ENCODE data around the gene TTF1.

TTF1 gene

GRCh38 chr9:132426639-132427414 is 20.2 kb upstream of the TTF1 start:
- H3K4me2 ChIP-seq (ENCODE audit: low read depth, low read length, poor library complexity, severe bottlenecking), result no peak overlapping the region

DNA sequence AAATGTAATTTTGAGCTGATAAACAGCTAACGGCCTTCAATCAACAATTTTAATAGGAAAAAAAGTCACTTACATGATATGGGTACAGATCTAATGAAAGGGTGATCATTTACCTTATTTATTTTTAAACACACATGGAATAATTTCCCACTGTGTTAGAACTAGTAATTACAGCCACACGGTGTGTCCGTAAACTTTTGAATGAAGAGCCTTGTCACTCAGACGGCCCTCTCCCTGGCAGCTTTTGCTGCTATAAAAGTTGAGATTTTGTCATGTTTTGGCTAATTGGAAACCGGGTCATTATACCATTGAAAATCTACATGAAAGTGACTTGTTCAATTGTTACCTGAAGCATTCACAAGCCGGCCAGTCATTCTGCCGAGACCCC is 19.0 kb upstream of the TTF1 start:
- TF ChIP-seq EZH2phosphoT487 (IDR thresholded peaks at IDR 0.05; ENCODE audit: borderline replicate concordance), result no peak
- no peak for TF ChIP-seq CTCF (conservative IDR thresholded peaks at IDR 0.05; ENCODE audit: low read length)
- no peak overlapping the region for H3K4me3 ChIP-seq (ENCODE audit: low read length, poor library complexity, severe bottlenecking)
- H2AFZ ChIP-seq (ENCODE audit: low read length), result no peak overlapping the region
- H3K4me1 ChIP-seq (ENCODE audit: insufficient read depth, low read length, poor library complexity, severe bottlenecking), result no peaks in the 10 kb centered on the region
- no peak overlapping the region for H3K9ac ChIP-seq (ENCODE audit: low read depth, low read length, poor library complexity, severe bottlenecking)
- no peaks in the 10 kb centered on the region for H3K9me2 ChIP-seq (replicated peaks; ENCODE audit: low read depth, low read length)
- H3K79me2 ChIP-seq (ENCODE audit: insufficient read depth, low read length), result no peaks in the 10 kb centered on the region
- no peaks in the 10 kb centered on the region for H3K36me3 ChIP-seq (ENCODE audit: insufficient read depth, low read length)
- no peaks in the 10 kb centered on the region for H3K27me3 ChIP-seq (ENCODE audit: insufficient read depth, low read length, poor library complexity, severe bottlenecking)
- no peaks in the 10 kb centered on the region for H3F3A ChIP-seq (ENCODE audit: low read depth)
- H3K4me2 ChIP-seq (ENCODE audit: low read depth, low read length, poor library complexity, severe bottlenecking), result no peak overlapping the region
- H4K20me1 ChIP-seq (ENCODE audit: insufficient read depth, low read length, poor library complexity, severe bottlenecking), result no peaks in the 10 kb centered on the region
- H3K9me3 ChIP-seq (ENCODE audit: insufficient read depth, low read depth, low read length), result no peaks in the 10 kb centered on the region

More at GRCh38 chr9:132426639-132427414, 20.2 kb upstream of the TTF1 start:
- Histone ChIP-seq H3K9ac (ENCODE audit: low read depth, low read length, poor library complexity, severe bottlenecking) (no peak overlapping the region), H3K36me3 (ENCODE audit: insufficient read depth, low read length) (no peaks in the 10 kb centered on the region), H3K4me1 (ENCODE audit: insufficient read depth, low read length, poor library complexity, severe bottlenecking) (no peaks in the 10 kb centered on the region), H3K9me3 (ENCODE audit: insufficient read depth, low read depth, low read length) (no peaks in the 10 kb centered on the region), H3K4me3 (ENCODE audit: low read length, poor library complexity, severe bottlenecking) (no peak overlapping the region), H2AFZ (ENCODE audit: low read length) (no peak overlapping the region), H4K20me1 (ENCODE audit: insufficient read depth, low read length, poor library complexity, severe bottlenecking) (no peaks in the 10 kb centered on the region), H3F3A (ENCODE audit: low read depth) (no peaks in the 10 kb centered on the region), H3K27me3 (ENCODE audit: insufficient read depth, low read length, poor library complexity, severe bottlenecking) (no peaks in the 10 kb centered on the region), H3K79me2 (ENCODE audit: insufficient read depth, low read length) (no peaks in the 10 kb centered on the region), H3K9me2 (replicated peaks; ENCODE audit: low read depth, low read length) (no peaks in the 10 kb centered on the region)
- TF ChIP-seq CTCF (conservative IDR thresholded peaks at IDR 0.05; ENCODE audit: low read length) (no peak), EZH2phosphoT487 (IDR thresholded peaks at IDR 0.05; ENCODE audit: borderline replicate concordance) (no peak)

DNA sequence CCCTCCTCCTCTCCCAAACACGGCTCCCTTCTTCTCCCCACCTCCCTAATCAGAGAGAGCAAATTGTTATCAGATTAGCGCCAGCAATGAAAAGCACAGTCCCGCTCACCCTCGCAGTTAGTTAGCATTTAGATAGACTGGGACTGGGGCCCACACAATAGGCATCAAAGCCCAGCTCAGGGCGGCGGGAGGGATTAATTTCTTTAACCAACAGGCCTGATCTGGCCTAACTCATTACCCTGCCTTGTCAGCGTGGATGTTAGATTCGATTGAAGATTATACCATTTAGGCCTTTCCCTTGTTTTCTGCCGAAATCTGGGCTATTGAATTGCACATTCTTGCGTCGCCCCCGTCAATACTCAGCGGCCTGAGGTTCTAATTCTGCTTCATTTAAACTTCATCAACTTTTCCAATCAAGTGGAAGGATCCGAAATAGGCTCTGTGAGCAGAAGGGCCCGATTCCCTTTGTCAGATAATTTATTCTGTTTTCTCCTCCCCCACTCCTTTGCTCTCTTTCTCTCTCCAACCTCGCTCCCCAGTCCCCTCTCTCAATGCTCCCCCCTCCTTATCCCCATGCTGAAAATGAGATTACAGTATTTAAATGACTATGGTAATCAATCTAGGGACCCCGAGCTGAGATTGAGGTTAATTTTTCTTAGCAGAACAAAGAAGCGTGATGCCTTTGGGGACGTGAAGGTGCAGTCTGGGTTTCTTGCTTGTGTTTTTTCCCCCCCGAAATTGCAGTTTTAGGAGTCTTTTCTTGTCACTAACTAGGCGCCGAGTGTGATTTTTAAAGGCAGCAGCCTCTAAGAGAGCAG is 18.4 kb upstream of the TTF1 start:
- H3K9ac ChIP-seq (ENCODE audit: low read depth, low read length, poor library complexity, severe bottlenecking), result no peak overlapping the region
- no peaks in the 10 kb centered on the region for H3K4me1 ChIP-seq (ENCODE audit: insufficient read depth, low read length, poor library complexity, severe bottlenecking)
- no peak for TF ChIP-seq CTCF (conservative IDR thresholded peaks at IDR 0.05; ENCODE audit: low read length)
- no peak for TF ChIP-seq EZH2phosphoT487 (IDR thresholded peaks at IDR 0.05; ENCODE audit: borderline replicate concordance)
- H2AFZ ChIP-seq (ENCODE audit: low read length), result no peak overlapping the region
- H3K9me3 ChIP-seq (ENCODE audit: insufficient read depth, low read depth, low read length), result no peaks in the 10 kb centered on the region
- H3K79me2 ChIP-seq (ENCODE audit: insufficient read depth, low read length), result no peaks in the 10 kb centered on the region
- H3F3A ChIP-seq (ENCODE audit: low read depth), result no peaks in the 10 kb centered on the region
- no peak overlapping the region for H3K4me2 ChIP-seq (ENCODE audit: low read depth, low read length, poor library complexity, severe bottlenecking)
- no peaks in the 10 kb centered on the region for H3K27me3 ChIP-seq (ENCODE audit: insufficient read depth, low read length, poor library complexity, severe bottlenecking)
- H3K9me2 ChIP-seq (replicated peaks; ENCODE audit: low read depth, low read length), result no peaks in the 10 kb centered on the region
- H4K20me1 ChIP-seq (ENCODE audit: insufficient read depth, low read length, poor library complexity, severe bottlenecking), result no peaks in the 10 kb centered on the region
- no peak overlapping the region for H3K4me3 ChIP-seq (ENCODE audit: low read length, poor library complexity, severe bottlenecking)
- no peaks in the 10 kb centered on the region for H3K36me3 ChIP-seq (ENCODE audit: insufficient read depth, low read length)
